HG02623 (cell line): ENCODE data around the gene TMEM200B.
"Not testable (repeated sequence)": the region's sequence is repeated elsewhere in the genome, so short reads cannot be mapped to it uniquely, and the experiment has no call there.

ENCODE experiments used
- ATAC-seq: cut with Tn5 transposase; IDR thresholded peaks from one replicate; pipeline ENCODE4 v1.9.1; 2021; ENCODE audit warnings: moderate library complexity; ENCODE audit not compliant: unreplicated experiment

The TMEM200B gene

GRCh38 chr1:29136391-29136915 lies 12.8 kb upstream of the TMEM200B start:
- no peak for ATAC-seq

GRCh38 chr1:29134695-29135028 lies 11.0 kb upstream of the TMEM200B start:
- ATAC-seq = no peak

- ATAC-seq = no peak
Observed at GRCh38 chr1:29133861-29134694, 10.4 kb upstream of the TMEM200B start.

GRCh38 chr1:29131056-29131455 lies 7.4 kb upstream of the TMEM200B start:
- not testable (repeated sequence) for ATAC-seq

GRCh38 chr1:29129916-29130315 lies 6.2 kb upstream of the TMEM200B start:
- no peak for ATAC-seq

- no peak for ATAC-seq
Observed at GRCh38 chr1:29128739-29129138, 5.0 kb upstream of the TMEM200B start.

GRCh38 chr1:29126198-29126597 lies 2.5 kb upstream of the TMEM200B start:
- no peak for ATAC-seq

GRCh38 chr1:29125788-29126187 lies 2.1 kb upstream of the TMEM200B start:
- no peak for ATAC-seq

- no peak for ATAC-seq
Observed at GRCh38 chr1:29125237-29125641, 1.5 kb upstream of the TMEM200B start.

GRCh38 chr1:29124366-29125236 lies 898 bp upstream of the TMEM200B start:
- no peak for ATAC-seq

GRCh38 chr1:29123053-29123886 lies 433 bp downstream of the TMEM200B start:
- no peak for ATAC-seq

- ATAC-seq = no peak
Observed at GRCh38 chr1:29122682-29123052, 1.0 kb downstream of the TMEM200B start.

GRCh38 chr1:29121936-29122681 lies 1.6 kb downstream of the TMEM200B start:
- ATAC-seq = no peak

- ATAC-seq = no peak
Observed at GRCh38 chr1:29121516-29121935, 2.2 kb downstream of the TMEM200B start.

GRCh38 chr1:29120947-29121485 lies 2.7 kb downstream of the TMEM200B start:
- no peak for ATAC-seq

GRCh38 chr1:29120367-29120766 lies 3.3 kb downstream of the TMEM200B start:
- ATAC-seq = no peak

- no peak for ATAC-seq
Observed at GRCh38 chr1:29119121-29119929, 4.4 kb downstream of the TMEM200B start.

GRCh38 chr1:29117381-29117780 lies 6.3 kb downstream of the TMEM200B start:
- no peak for ATAC-seq

- ATAC-seq = no peak
Observed at GRCh38 chr1:29114654-29115053, 9.0 kb downstream of the TMEM200B start.
